HepG2 (cell line): ENCODE results near the gene TOM1L1. TPM values are rescaled to one million over a fixed set of nuclear protein-coding genes. Genes with fewer than 3 reads are reported as not detected.

Experiments
- ATAC-seq: fragments of 200-7000 bp; cut with Tn5 transposase; 3 replicates; pipeline ENCODE4 v1.9.1; 2020; ENCODE audit warnings: mild to moderate bottlenecking, moderate library complexity
- BruUV-seq: library from RNA; stranded (reverse); fragments of 400-500 nt; replicated peaks from 2 replicates; lab custom pipeline; 2021; lab: Mats Ljungman, UMichigan
- CTCF ChIA-PET: fragments of 300-600 bp; formaldehyde crosslinking; extraction: SDS; loops from one replicate; lab custom pipeline; 2021; ENCODE audit warnings: low total read pairs, inconsistent platforms, low intra/inter-chr PET ratio; lab: Yijun Ruan, JAX
- POLR2A ChIA-PET: fragments of 350-600 bp; sonication (Branson Sonifier 250); formaldehyde crosslinking; loops from one replicate; lab custom pipeline; 2020; ENCODE audit warnings: antibody characterized with exemption, inconsistent platforms; lab: Yijun Ruan, JAX
- DNase-seq: peaks from one replicate; pipeline ENCODE4 v3.0.0-alpha.2; 2015; ENCODE audit warnings: low spot score
- FAIRE-seq: peaks from 3 replicates; lab custom pipeline; 2011; peaks lifted over from hg19 to GRCh38; lab: Jason Lieb, UNC
- H2AFZ ChIP-seq: one replicate; pipeline ENCODE4 v1.6.1; 2011; ENCODE audit warnings: low read length, inconsistent platforms
- H3K27ac ChIP-seq: fragments of 300-600 bp; 3 replicates; pipeline ENCODE4 v1.8.0; 2011; ENCODE audit warnings: mixed run types, mild to moderate bottlenecking, mixed read lengths, low read length, inconsistent platforms; ENCODE audit not compliant: insufficient read depth; ENCODE audit errors: extremely low read length
- H3K27me3 ChIP-seq, 2 experiments: fragments of 200-600 bp in 1 of 2; 2 replicates in 1 of 2; 3 replicates in 1 of 2; pipeline versions ENCODE4 v1.6.0 to v1.8.0; 2011; ENCODE audit warnings: low read length in 2 of 2, mild to moderate bottlenecking in 2 of 2, moderate library complexity in 2 of 2, inconsistent platforms in 1 of 2; ENCODE audit not compliant: insufficient read depth in 2 of 2, control insufficient read depth in 1 of 2
- H3K36me3 ChIP-seq, 2 experiments: fragments of 200-600 bp in 1 of 2; replicated peaks in 1 of 2; 2 replicates in 1 of 2; 3 replicates in 1 of 2; pipeline versions ENCODE4 v1.5.1 to v1.8.0; 2011; ENCODE audit warnings: low read length in 2 of 2, inconsistent platforms in 1 of 2; ENCODE audit not compliant: insufficient read depth in 2 of 2, control insufficient read depth in 1 of 2
- H3K4me1 ChIP-seq: 2 replicates; pipeline ENCODE4 v1.5.1; 2012; ENCODE audit warnings: low read length, inconsistent platforms; ENCODE audit not compliant: insufficient read depth
- H3K4me2 ChIP-seq: 2 replicates; pipeline ENCODE4 v1.6.0; 2011; ENCODE audit warnings: low read depth, low read length, inconsistent platforms
- H3K4me3 ChIP-seq, 3 experiments: fragments of 200-600 bp in 1 of 3; sonication (generic), shearing (Covaris generic) in 1 of 3; replicated peaks in 1 of 3; 2 replicates each; pipeline ENCODE4 v1.5.1; 2011 to 2016; ENCODE audit warnings: low read length in 3 of 3, inconsistent platforms in 2 of 3, low read depth in 2 of 3, mild to moderate bottlenecking in 2 of 3, control low read depth in 1 of 3, mixed read lengths in 1 of 3; ENCODE audit not compliant: insufficient read depth in 1 of 3
- H3K79me2 ChIP-seq: one replicate; pipeline ENCODE4 v1.6.1; 2011; ENCODE audit warnings: low read length, inconsistent platforms; ENCODE audit not compliant: insufficient read depth
- H3K9ac ChIP-seq: 2 replicates; pipeline ENCODE4 v1.6.0; 2011; ENCODE audit warnings: mild to moderate bottlenecking, low read depth, low read length, inconsistent platforms; ENCODE audit not compliant: insufficient read depth
- H3K9me3 ChIP-seq: 2 replicates; pipeline ENCODE4 v1.5.1; 2012; ENCODE audit warnings: mild to moderate bottlenecking, low read length
- H4K20me1 ChIP-seq: 2 replicates; pipeline ENCODE4 v1.6.0; 2011; ENCODE audit warnings: inconsistent platforms, mild to moderate bottlenecking, low read length, moderate library complexity; ENCODE audit not compliant: insufficient read depth
- TOPORS ChIP-seq: sonication (generic); formaldehyde crosslinking; IDR thresholded peaks from 2 replicates; pipeline ENCODE4 v1.8.0; 2023; ENCODE audit warnings: mild to moderate bottlenecking, missing genetic modification reagents
- ZBTB7A ChIP-seq: sonication (generic); formaldehyde crosslinking; IDR thresholded peaks from 2 replicates; pipeline ENCODE4 v1.8.0; 2022; ENCODE audit warnings: mild to moderate bottlenecking, missing genetic modification reagents
- ZNF317 ChIP-seq: sonication (generic); formaldehyde crosslinking; IDR thresholded peaks from 2 replicates; pipeline ENCODE4 v1.5.0; 2020; ENCODE audit warnings: mild to moderate bottlenecking, missing genetic modification reagents
- ZNF501 ChIP-seq: sonication (generic); formaldehyde crosslinking; IDR thresholded peaks from 2 replicates; pipeline ENCODE4 v1.5.1; 2020; ENCODE audit warnings: mild to moderate bottlenecking, moderate library complexity, missing genetic modification reagents
- ZNF569 ChIP-seq: sonication (generic); formaldehyde crosslinking; IDR thresholded peaks from 2 replicates; pipeline ENCODE4 v1.5.0; 2020; ENCODE audit warnings: mild to moderate bottlenecking, missing genetic modification reagents, moderate library complexity, borderline replicate concordance
- WGBS: methylation state at CpG from one replicate; pipeline ENCODE4 v1.1.6; 2017; ENCODE audit warnings: low lambda C conversion rate; 5-methylcytosine and 5-hydroxymethylcytosine counted together
- in situ Hi-C: cut with HindIII; loops from 2 replicates; pipeline ENCODE4 v1.10.0; 2017; ENCODE audit warnings: low pct_unique_long_range_greater_than_20kb; ENCODE audit not compliant: extremely low pct_ligation_motif_present
- intact Hi-C: fragments of 100-400 bp; cut with micrococcal nuclease; formaldehyde crosslinking; loops from one replicate; pipeline ENCODE4 v1.10.0; 2022; ENCODE audit not compliant: unreplicated experiment
- polyA plus RNA-seq, 8 experiments: library from polyadenylated mRNA; depleted of rRNA in 3 of 8; stranded (reverse) in 7 of 8; unstranded in 1 of 8; fragments of >200 nt; fragmentation: Illumina TruSeq in 4 of 8; extraction: Trizol in 4 of 8; gene quantifications; 2 replicates each; pipeline versions ENCODE4 v1.2.1 to v1.2.3, GENCODE V29; 2011 to 2016; ENCODE audit warnings: low read depth in 4 of 8, missing spikeins in 1 of 8, mixed read lengths in 1 of 8; ENCODE audit not compliant: insufficient read depth in 1 of 8
- total RNA-seq, 5 experiments: library from RNA; depleted of rRNA; stranded (reverse); fragments of >200 nt; fragmentation: Illumina TruSeq; extraction: Trizol; gene quantifications; 2 replicates each; pipeline ENCODE4 v1.2.3, GENCODE V29; 2016; ENCODE audit warnings: low read depth in 1 of 5
- TF ChIP-seq, protein P1 (sequence below): sonication (generic); formaldehyde crosslinking; IDR thresholded peaks from 2 replicates; pipeline ENCODE4 v1.4.0; 2020; ENCODE audit warnings: mild to moderate bottlenecking, missing genetic modification reagents, borderline replicate concordance
- TF ChIP-seq, protein P2 (sequence below): sonication (generic); formaldehyde crosslinking; IDR thresholded peaks from 2 replicates; pipeline ENCODE4 v1.4.0; 2020; ENCODE audit warnings: missing genetic modification reagents, borderline replicate concordance

The TOM1L1 gene
- total and polyA plus RNA-seq, 2 of the 13 experiments (the other 11 are each of a cell fraction or from before 2014, with no cell fraction given) = 45.3 to 51.3 TPM

DNA sequence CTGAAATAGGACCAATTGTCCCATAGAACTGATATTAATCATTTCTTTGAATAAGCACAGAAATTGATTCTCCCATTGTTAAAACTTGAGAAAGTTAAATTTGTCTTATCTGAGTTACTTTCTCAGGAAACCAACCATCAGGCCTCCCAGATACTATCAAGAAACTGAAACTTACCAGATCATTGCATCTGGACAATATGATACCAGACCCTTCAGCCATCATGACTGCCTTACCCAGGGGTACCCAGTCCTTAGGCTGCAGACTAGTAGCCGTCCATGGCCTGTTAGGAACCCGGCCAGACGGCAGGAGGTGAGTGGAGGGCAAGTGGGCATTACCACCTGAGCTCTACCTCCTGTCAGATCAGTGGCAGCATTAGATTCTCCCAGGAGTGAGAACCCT lies 75.7 kb downstream of the TOM1L1 start (continued):
- TF ChIP-seq, protein P1, sequence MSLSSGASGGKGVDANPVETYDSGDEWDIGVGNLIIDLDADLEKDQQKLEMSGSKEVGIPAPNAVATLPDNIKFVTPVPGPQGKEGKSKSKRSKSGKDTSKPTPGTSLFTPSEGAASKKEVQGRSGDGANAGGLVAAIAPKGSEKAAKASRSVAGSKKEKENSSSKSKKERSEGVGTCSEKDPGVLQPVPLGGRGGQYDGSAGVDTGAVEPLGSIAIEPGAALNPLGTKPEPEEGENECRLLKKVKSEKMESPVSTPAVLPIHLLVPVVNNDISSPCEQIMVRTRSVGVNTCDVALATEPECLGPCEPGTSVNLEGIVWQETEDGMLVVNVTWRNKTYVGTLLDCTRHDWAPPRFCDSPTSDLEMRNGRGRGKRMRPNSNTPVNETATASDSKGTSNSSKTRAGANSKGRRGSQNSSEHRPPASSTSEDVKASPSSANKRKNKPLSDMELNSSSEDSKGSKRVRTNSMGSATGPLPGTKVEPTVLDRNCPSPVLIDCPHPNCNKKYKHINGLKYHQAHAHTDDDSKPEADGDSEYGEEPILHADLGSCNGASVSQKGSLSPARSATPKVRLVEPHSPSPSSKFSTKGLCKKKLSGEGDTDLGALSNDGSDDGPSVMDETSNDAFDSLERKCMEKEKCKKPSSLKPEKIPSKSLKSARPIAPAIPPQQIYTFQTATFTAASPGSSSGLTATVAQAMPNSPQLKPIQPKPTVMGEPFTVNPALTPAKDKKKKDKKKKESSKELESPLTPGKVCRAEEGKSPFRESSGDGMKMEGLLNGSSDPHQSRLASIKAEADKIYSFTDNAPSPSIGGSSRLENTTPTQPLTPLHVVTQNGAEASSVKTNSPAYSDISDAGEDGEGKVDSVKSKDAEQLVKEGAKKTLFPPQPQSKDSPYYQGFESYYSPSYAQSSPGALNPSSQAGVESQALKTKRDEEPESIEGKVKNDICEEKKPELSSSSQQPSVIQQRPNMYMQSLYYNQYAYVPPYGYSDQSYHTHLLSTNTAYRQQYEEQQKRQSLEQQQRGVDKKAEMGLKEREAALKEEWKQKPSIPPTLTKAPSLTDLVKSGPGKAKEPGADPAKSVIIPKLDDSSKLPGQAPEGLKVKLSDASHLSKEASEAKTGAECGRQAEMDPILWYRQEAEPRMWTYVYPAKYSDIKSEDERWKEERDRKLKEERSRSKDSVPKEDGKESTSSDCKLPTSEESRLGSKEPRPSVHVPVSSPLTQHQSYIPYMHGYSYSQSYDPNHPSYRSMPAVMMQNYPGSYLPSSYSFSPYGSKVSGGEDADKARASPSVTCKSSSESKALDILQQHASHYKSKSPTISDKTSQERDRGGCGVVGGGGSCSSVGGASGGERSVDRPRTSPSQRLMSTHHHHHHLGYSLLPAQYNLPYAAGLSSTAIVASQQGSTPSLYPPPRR (CRISPR knock-in tag) = no peak
- no peak for TF ChIP-seq TOPORS (CRISPR knock-in tag)

DNA sequence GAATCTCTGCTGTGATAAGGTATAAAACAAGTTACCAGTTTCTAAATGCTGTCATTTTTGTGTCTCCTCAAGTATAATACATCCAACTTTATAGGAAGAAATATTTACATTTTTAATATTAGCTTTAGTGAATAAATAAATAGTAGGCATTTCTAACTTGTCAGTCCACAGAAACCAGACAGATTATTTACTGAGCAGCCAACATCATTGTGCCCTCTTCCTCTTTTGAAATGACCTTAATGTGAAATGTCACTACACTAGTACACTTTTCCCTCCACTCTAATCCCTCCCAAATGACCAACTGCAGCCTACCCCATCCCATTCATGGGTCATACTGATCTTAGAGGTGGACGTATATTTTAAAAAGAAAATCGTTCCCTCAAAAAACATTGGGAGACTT lies 77.1 kb downstream of the TOM1L1 start:
- ChIA-PET POLR2A (no interaction called here), CTCF (no interaction called here)
- Histone ChIP-seq H3K36me3 (0 out of 5 replicates have a peak, but pooled peaks cover 0 to 3% of the 10 kb centered on the region in 2 experiments), H3K27me3 (no peaks in the 10 kb centered on the region), H3K79me2 (peaks cover 91% of the 10 kb centered on the region), H3K4me3 (no peak overlapping the region), H3K4me1 (peaks cover 26% of the 10 kb centered on the region), H2AFZ (no peak overlapping the region), H3K27ac (no peak overlapping the region), H3K9me3 (peaks cover 7% of the 10 kb centered on the region), H3K9ac (no peak overlapping the region), H3K4me2 (no peak overlapping the region), H4K20me1 (no peaks in the 10 kb centered on the region)
- BruUV-seq = no TSS peak
- TF ChIP-seq ZNF569 (CRISPR knock-in tag) (no peak), ZNF501 (CRISPR knock-in tag) (no peak), ZNF317 (CRISPR knock-in tag) (no peak), ZBTB7A (CRISPR knock-in tag) (no peak)
- TF ChIP-seq, protein P2, sequence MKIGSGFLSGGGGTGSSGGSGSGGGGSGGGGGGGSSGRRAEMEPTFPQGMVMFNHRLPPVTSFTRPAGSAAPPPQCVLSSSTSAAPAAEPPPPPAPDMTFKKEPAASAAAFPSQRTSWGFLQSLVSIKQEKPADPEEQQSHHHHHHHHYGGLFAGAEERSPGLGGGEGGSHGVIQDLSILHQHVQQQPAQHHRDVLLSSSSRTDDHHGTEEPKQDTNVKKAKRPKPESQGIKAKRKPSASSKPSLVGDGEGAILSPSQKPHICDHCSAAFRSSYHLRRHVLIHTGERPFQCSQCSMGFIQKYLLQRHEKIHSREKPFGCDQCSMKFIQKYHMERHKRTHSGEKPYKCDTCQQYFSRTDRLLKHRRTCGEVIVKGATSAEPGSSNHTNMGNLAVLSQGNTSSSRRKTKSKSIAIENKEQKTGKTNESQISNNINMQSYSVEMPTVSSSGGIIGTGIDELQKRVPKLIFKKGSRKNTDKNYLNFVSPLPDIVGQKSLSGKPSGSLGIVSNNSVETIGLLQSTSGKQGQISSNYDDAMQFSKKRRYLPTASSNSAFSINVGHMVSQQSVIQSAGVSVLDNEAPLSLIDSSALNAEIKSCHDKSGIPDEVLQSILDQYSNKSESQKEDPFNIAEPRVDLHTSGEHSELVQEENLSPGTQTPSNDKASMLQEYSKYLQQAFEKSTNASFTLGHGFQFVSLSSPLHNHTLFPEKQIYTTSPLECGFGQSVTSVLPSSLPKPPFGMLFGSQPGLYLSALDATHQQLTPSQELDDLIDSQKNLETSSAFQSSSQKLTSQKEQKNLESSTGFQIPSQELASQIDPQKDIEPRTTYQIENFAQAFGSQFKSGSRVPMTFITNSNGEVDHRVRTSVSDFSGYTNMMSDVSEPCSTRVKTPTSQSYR = no peak
- in situ Hi-C loops (no loop called here), intact Hi-C loops (no loop called here)
- FAIRE-seq (no peak), DNase-seq (no peak), ATAC-seq (no peak)
- 95% methylated on average over 2 of the region's 2 CpGs for WGBS
